GM12878 (cell line): ENCODE data around the gene IL1RAPL1. TPM values are rescaled to one million over a fixed set of nuclear protein-coding genes. Genes with fewer than 3 reads are reported as not detected.

Experiments
- ATAC-seq: fragments of 200-7000 bp; cut with Tn5 transposase; 3 replicates; pipeline ENCODE4 v1.9.1; 2020; ENCODE audit warnings: mild to moderate bottlenecking, moderate library complexity
- BruUV-seq: library from RNA; stranded (reverse); fragments of 400-500 nt; replicated peaks from 2 replicates; lab custom pipeline; 2021; lab: Mats Ljungman, UMichigan
- CTCF ChIA-PET: fragments of 300-600 bp; sonication (Branson Sonifier 250); formaldehyde crosslinking; extraction: SDS; loops from one replicate; lab custom pipeline; 2021; ENCODE audit warnings: inconsistent platforms; lab: Yijun Ruan, JAX
- POLR2A ChIA-PET: fragments of 350-600 bp; formaldehyde crosslinking; extraction: SDS; loops from one replicate; lab custom pipeline; 2021; ENCODE audit warnings: inconsistent platforms; lab: Charles Lee
- RAD21 ChIA-PET: fragments of 300-600 bp; sonication (Branson Sonifier 250); formaldehyde crosslinking; loops from one replicate; lab custom pipeline; 2023; ENCODE audit warnings: antibody characterized with exemption; ENCODE audit not compliant: unreplicated experiment; lab: Charles Lee
- SMC1A ChIA-PET: fragments of 300-600 bp; sonication (Branson Sonifier 250); formaldehyde crosslinking; loops from one replicate; lab custom pipeline; 2023; ENCODE audit not compliant: unreplicated experiment, uncharacterized antibody; lab: Charles Lee
- DNase-seq: peaks from one replicate; pipeline ENCODE4 v3.0.0-alpha.2; 2011; ENCODE audit warnings: low read depth, low spot score
- FAIRE-seq: peaks from 3 replicates; lab custom pipeline; 2011; peaks lifted over from hg19 to GRCh38; lab: Jason Lieb, UNC
- H2AFZ ChIP-seq: 2 replicates; pipeline ENCODE4 v1.6.0; 2011; ENCODE audit warnings: low read depth, low read length, control low read depth; ENCODE audit not compliant: control insufficient read depth
- H3K27ac ChIP-seq: 2 replicates; pipeline ENCODE4 v1.5.1; 2011; ENCODE audit warnings: control low read depth; ENCODE audit not compliant: control insufficient read depth, insufficient read depth
- H3K27me3 ChIP-seq, 2 experiments: replicated peaks in 1 of 2; 2 replicates each; pipeline versions ENCODE4 v1.6.0 to v1.6.1; 2011; ENCODE audit warnings: low read length in 1 of 2; ENCODE audit not compliant: control insufficient read depth in 2 of 2, insufficient read depth in 2 of 2
- H3K36me3 ChIP-seq, 2 experiments: 2 replicates each; pipeline ENCODE4 v1.5.1; 2011; ENCODE audit warnings: low read length in 1 of 2; ENCODE audit not compliant: control insufficient read depth in 2 of 2, insufficient read depth in 2 of 2
- H3K4me1 ChIP-seq: 2 replicates; pipeline ENCODE4 v1.6.1; 2011; ENCODE audit warnings: mild to moderate bottlenecking, low read length, moderate library complexity, mixed read lengths; ENCODE audit not compliant: control insufficient read depth, insufficient read depth
- H3K4me2 ChIP-seq: 2 replicates; pipeline ENCODE4 v1.6.0; 2011; ENCODE audit warnings: control low read depth; ENCODE audit not compliant: control insufficient read depth, insufficient read depth
- H3K4me3 ChIP-seq: fragments of 200-600 bp; sonication (generic); 2 replicates; pipeline ENCODE4 v1.5.1; 2016
- H3K79me2 ChIP-seq: 2 replicates; pipeline ENCODE4 v1.6.0; 2011; ENCODE audit warnings: low read length; ENCODE audit not compliant: control insufficient read depth, insufficient read depth
- H3K9ac ChIP-seq: 2 replicates; pipeline ENCODE4 v1.8.0; 2011; ENCODE audit warnings: low read length, control low read depth, mixed read lengths; ENCODE audit not compliant: control insufficient read depth, insufficient read depth
- H3K9me3 ChIP-seq: replicated peaks from 3 replicates; pipeline ENCODE4 v1.5.1; 2011; ENCODE audit warnings: mild to moderate bottlenecking, low read length; ENCODE audit not compliant: control insufficient read depth, insufficient read depth
- H4K20me1 ChIP-seq: 2 replicates; pipeline ENCODE4 v1.6.0; 2011; ENCODE audit not compliant: control insufficient read depth, insufficient read depth
- CBFB ChIP-seq: IDR thresholded peaks from 2 replicates; pipeline ENCODE4 v1.6.1; 2016; ENCODE audit warnings: antibody characterized with exemption, low read depth
- IKZF1 ChIP-seq: fragments of 450-650 bp; conservative IDR thresholded peaks from 2 replicates; pipeline ENCODE4 v1.6.1; 2017; ENCODE audit warnings: antibody characterized with exemption, mild to moderate bottlenecking
- IKZF2 ChIP-seq, 2 experiments: fragments of 450-650 bp; IDR thresholded peaks; 2 replicates each; pipeline ENCODE4 v1.6.1; 2017; ENCODE audit warnings: mild to moderate bottlenecking in 2 of 2, moderate library complexity in 2 of 2
- MEF2A ChIP-seq: IDR thresholded peaks from 2 replicates; pipeline ENCODE4 v1.6.1; 2011; ENCODE audit warnings: low read depth, mild to moderate bottlenecking, low read length, moderate library complexity; ENCODE audit not compliant: insufficient read depth
- PAX5 ChIP-seq: IDR thresholded peaks from 2 replicates; pipeline ENCODE4 v1.6.1; 2011; ENCODE audit warnings: low read depth, low read length, borderline replicate concordance
- POLR2A ChIP-seq: IDR thresholded peaks from 2 replicates; pipeline ENCODE4 v1.6.1; 2011; ENCODE audit warnings: low read depth, mild to moderate bottlenecking, low read length
- POU2F2 ChIP-seq: IDR thresholded peaks from 3 replicates; pipeline ENCODE4 v1.6.1; 2011; ENCODE audit warnings: low read depth, mild to moderate bottlenecking, low read length, borderline replicate concordance
- RUNX3 ChIP-seq: IDR thresholded peaks from 2 replicates; pipeline ENCODE4 v1.6.1; 2012; ENCODE audit warnings: low read length, inconsistent platforms
- SP1 ChIP-seq: IDR thresholded peaks from one replicate; pipeline ENCODE4 v1.6.1; 2011; ENCODE audit warnings: low read depth, low read length
- TARDBP ChIP-seq: IDR thresholded peaks from 2 replicates; pipeline ENCODE4 v1.6.1; 2016; ENCODE audit warnings: borderline replicate concordance
- TBL1XR1 ChIP-seq: IDR thresholded peaks from 2 replicates; pipeline ENCODE4 v1.6.1; 2012; ENCODE audit warnings: low read depth, low read length, improper control_type of control experiment
- YBX1 ChIP-seq: fragments of 450-650 bp; IDR thresholded peaks from 2 replicates; pipeline ENCODE4 v1.6.1; 2016; ENCODE audit warnings: antibody characterized with exemption
- ZBTB40 ChIP-seq: fragments of 450-650 bp; IDR thresholded peaks from 2 replicates; pipeline ENCODE4 v1.6.1; 2016; ENCODE audit warnings: mild to moderate bottlenecking, moderate library complexity, borderline replicate concordance
- ZNF207 ChIP-seq: fragments of 450-650 bp; IDR thresholded peaks from 2 replicates; pipeline ENCODE4 v1.6.1; 2014; ENCODE audit warnings: antibody characterized with exemption, mild to moderate bottlenecking, borderline replicate concordance
- ZSCAN29 ChIP-seq: fragments of 450-650 bp; IDR thresholded peaks from 2 replicates; pipeline ENCODE4 v1.6.1; 2017; ENCODE audit warnings: mild to moderate bottlenecking, moderate library complexity
- WGBS: methylation state at CpG from one replicate; pipeline ENCODE4 v1.1.6; 2016; ENCODE audit warnings: low lambda C conversion rate; ENCODE audit not compliant: insufficient replicate concordance, insufficient coverage; ENCODE audit errors: missing lambda C conversion rate; 5-methylcytosine and 5-hydroxymethylcytosine counted together
- in situ Hi-C: fragments of 300-500 bp; cut with MboI; formaldehyde crosslinking; loops from 9 replicates; pipeline ENCODE4 v1.14.3; 2018; ENCODE audit warnings: mixed read lengths
- intact Hi-C: fragments of 100-400 bp; cut with micrococcal nuclease; formaldehyde crosslinking; loops from one replicate; pipeline ENCODE4 v1.14.2; 2022; ENCODE audit not compliant: unreplicated experiment
- polyA plus RNA-seq, 11 experiments: library from polyadenylated mRNA; depleted of rRNA in 4 of 11; unstranded in 6 of 11; stranded (reverse) in 5 of 11; fragments of >200 nt; fragmentation: Nextera tagmentation in 4 of 11; fragmentation: Illumina TruSeq in 1 of 11; extraction: Ambion mirVana in 4 of 11; extraction: Trizol in 1 of 11; gene quantifications; 1 replicate in 1 of 11; 2 replicates in 10 of 11; pipeline versions ENCODE4 v1.2.1 to v1.2.3, GENCODE V29; 2011 to 2016; ENCODE audit warnings: inconsistent platforms in 2 of 11, missing spikeins in 2 of 11, low read depth in 1 of 11
- total RNA-seq, 4 experiments: library from RNA; depleted of rRNA in 3 of 4; stranded (reverse); fragments of >200 nt in 3 of 4; fragmentation: Illumina TruSeq in 1 of 4; extraction: Trizol in 1 of 4; gene quantifications; 2 replicates each; pipeline versions ENCODE4 v1.2.1 to v1.2.3, GENCODE V29; 2013 to 2021

Gene IL1RAPL1
- total and polyA plus RNA-seq, 10 of the 15 experiments (the other 5 are each of a cell fraction or from before 2014, with no cell fraction given): not detected

DNA sequence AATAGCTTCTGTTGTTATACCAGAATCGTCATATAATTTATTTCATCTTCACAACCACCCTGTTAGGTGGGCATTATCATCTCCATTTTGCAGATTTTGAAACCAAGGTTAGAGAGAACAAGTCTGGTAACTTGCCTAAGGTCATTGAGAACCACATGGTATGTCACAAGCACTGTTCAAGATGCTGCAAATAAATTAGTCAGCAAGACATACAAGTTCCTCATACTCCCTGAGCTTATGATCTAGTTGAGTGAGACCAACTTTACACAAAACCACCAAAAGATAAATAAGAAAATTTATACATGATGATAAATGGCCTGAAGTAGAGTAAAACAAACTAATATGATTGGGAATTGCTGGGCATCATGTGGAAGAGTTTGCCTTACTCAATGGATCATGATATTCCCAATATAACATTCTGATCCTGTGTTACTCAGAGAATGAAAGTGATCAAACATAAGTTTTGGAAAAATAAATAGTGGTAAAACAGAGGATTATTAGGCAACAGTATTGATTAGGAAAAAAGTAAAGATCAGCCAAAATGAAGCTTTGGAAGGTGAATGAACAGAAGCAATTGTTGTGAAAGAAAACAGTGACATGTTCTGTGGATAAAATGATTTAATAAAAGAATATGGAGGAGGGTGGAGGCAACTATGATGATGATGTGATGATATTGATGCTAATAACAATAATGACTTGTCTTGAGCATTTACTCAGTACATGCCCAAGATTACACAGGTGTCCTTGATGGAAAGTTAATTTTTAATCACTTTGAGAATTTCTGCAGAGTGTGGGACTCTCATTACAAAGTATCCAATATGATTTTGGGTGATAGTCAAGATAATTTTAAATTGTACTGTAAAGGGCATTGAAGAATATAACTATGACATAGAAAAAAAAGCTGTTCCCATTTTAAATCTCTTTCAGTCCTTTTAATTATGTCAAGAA lies 34.1 kb upstream of the IL1RAPL1 start:
- Histone ChIP-seq H3K4me1 (no peaks in the 10 kb centered on the region), H3K27me3 (no peaks in the 10 kb centered on the region), H3K4me3 (no peak overlapping the region), H3K36me3 (no peaks in the 10 kb centered on the region), H3K79me2 (no peaks in the 10 kb centered on the region), H3K9me3 (no peaks in the 10 kb centered on the region; the same call in 2 of the 3 replicates), H3K9ac (no peak overlapping the region), H3K4me2 (no peak overlapping the region), H3K27ac (no peak overlapping the region), H2AFZ (no peak overlapping the region), H4K20me1 (no peaks in the 10 kb centered on the region)
- no TSS peak for BruUV-seq
- ChIA-PET CTCF (interaction anchor here (0.6 to 1.0 kb wide), 2 partner anchors 9 to 1919 kb away, joined by 3 to 4 read pairs; no protein-coding TSS in a partner anchor), SMC1A (no interaction called here), RAD21 (no interaction called here), POLR2A (no interaction called here)
- 0% methylated on average over 1 of the region's 1 CpG for WGBS
- intact Hi-C loops (no loop called here), in situ Hi-C loops (no loop called here)
- TF ChIP-seq TBL1XR1 (no peak), TARDBP (no peak), POU2F2 (no peak), ZNF207 (no peak), IKZF2 (IDR thresholded peaks at IDR 0.05) (no peak), PAX5 (no peak), RUNX3 (no peak)
- DNase-seq (no peak), ATAC-seq (no peak), FAIRE-seq (no peak)

- Histone ChIP-seq H2AFZ (no peak overlapping the region), H3K4me2 (no peak overlapping the region), H3K27me3 (no peaks in the 10 kb centered on the region), H3K27ac (no peak overlapping the region), H3K9ac (no peak overlapping the region), H3K79me2 (no peaks in the 10 kb centered on the region), H3K9me3 (no peaks in the 10 kb centered on the region), H3K4me3 (no peak overlapping the region), H3K36me3 (no peaks in the 10 kb centered on the region), H4K20me1 (no peaks in the 10 kb centered on the region), H3K4me1 (no peaks in the 10 kb centered on the region)
- POLR2A ChIA-PET: no interaction called here
- in situ Hi-C loops (no loop called here), intact Hi-C loops (no loop called here)
- no TSS peak for BruUV-seq
- FAIRE-seq (no peak), ATAC-seq (no peak), DNase-seq (no peak)
- WGBS: 40% methylated on average over 3 of the region's 3 CpGs
- RAD21 ChIA-PET: no interaction called here
- CTCF ChIA-PET: no interaction called here
- SMC1A ChIA-PET: no interaction called here
- TF ChIP-seq ZBTB40 (no peak), YBX1 (no peak), SP1 (no peak), MEF2A (no peak), ZSCAN29 (no peak), IKZF1 (no peak), POLR2A (no peak), CBFB (no peak), RUNX3 (no peak)
These were observed 11.1 kb upstream of the IL1RAPL1 start for GRCh38 chrX:28576117-28576516.
